HG02981 (cell line): Measurements from ENCODE around the gene GPRIN2.
"Not testable (repeated sequence)": the region's sequence is repeated elsewhere in the genome, so short reads cannot be mapped to it uniquely, and the experiment has no call there.

Experiments
- ATAC-seq: cut with Tn5 transposase; IDR thresholded peaks from one replicate; pipeline ENCODE4 v1.9.1; 2021; ENCODE audit warnings: mild to moderate bottlenecking, moderate library complexity; ENCODE audit not compliant: unreplicated experiment

GPRIN2 gene

DNA sequence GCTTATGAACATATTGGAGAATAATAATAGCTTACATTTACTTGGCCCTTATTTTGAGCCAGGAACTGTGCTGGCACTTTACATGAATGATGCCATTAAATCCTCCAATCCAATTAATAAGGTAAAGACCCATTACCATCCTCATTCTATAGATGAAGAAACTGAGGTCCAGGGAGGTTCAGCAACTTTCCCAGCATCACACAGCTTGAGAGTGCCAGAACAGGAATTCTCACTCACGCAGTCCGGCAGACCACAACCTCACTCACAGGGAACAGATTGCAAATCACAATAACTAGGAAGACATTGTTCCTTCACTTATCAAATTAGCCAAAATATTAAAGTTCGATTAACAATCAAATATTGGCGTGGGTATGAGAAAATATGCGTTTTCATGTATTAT is 18.3 kb downstream of the GPRIN2 start:
- no peak for ATAC-seq

- no peak for ATAC-seq
Measured at GRCh38 chr10:46537309-46537708, 19.1 kb downstream of the GPRIN2 start.

GRCh38 chr10:46536781-46537180 is 19.7 kb downstream of the GPRIN2 start:
- ATAC-seq = no peak

- no peak for ATAC-seq
Measured at GRCh38 chr10:46536171-46536570, 20.3 kb downstream of the GPRIN2 start.

- no peak for ATAC-seq
Measured at GRCh38 chr10:46534828-46535524, 21.5 kb downstream of the GPRIN2 start.

DNA sequence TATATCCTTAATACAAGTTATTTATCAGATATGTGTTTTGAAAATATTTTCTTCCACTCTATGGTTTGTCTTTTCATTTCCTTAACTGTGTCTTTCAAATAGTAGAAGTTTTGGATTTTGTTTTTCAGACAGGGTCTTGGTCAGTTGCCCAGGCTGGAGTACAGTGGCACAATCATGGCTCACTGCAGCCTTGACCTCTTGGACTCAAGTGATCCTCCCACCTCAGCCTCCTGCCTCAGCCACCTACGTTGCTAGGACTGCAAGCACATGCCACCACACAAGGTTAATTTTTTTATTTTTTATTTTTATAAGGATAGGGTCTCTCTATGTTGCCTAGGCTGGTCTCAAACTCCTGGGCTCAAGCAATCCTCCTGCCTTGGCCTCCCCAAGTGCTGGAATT is 24.2 kb downstream of the GPRIN2 start:
- ATAC-seq = not testable (repeated sequence)

- no peak for ATAC-seq
Measured at GRCh38 chr10:46530249-46531186, 25.9 kb downstream of the GPRIN2 start.

DNA sequence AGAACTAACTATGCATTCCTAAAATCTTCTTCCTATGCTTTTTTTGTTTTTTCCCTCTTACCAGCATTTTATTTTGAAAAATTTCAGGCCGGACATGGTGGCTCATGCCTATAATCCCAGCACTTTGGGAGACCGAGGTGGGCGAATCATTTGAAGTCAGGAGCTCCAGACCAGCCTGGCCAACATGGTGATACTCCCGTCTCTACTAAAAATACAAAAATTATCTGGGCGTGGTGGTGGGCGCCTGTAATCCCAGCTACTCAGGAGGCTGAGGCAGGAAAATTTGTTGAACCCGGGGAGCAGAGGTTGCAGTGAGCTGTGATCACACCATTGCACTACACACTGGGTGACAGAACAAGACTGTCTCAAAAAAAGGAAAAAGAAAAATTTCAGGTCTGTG is 26.7 kb downstream of the GPRIN2 start:
- ATAC-seq = not testable (repeated sequence)

- no peak for ATAC-seq
Measured at GRCh38 chr10:46528675-46529615, 27.5 kb downstream of the GPRIN2 start.

DNA sequence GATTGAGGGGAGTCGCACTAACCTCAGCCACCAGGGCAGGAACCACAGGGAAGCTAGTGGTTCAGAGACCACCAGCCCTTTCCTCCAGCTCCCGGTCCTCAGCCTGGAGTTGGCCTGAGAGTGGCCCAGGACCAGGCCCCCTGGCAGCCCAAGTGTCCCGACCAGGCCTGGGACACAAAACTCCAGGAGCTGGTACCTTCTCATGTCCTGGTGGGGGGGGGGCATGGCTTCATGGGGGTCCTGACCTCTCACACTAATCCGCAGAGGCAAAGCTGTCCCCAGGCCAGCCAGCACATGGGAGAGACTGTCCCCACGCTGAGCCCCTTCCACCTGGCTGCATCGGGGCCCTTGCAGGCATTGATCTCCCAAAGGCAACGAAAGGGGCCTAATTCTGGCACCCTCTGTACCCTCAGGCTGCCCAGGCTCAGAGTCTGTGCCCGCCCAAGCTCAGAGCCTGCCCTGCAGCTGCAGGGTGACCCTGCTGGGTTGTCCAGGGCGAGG is 28.2 kb downstream of the GPRIN2 start:
- no peak for ATAC-seq

- no peak for ATAC-seq
Measured at GRCh38 chr10:46527241-46527811, 29.1 kb downstream of the GPRIN2 start.

DNA sequence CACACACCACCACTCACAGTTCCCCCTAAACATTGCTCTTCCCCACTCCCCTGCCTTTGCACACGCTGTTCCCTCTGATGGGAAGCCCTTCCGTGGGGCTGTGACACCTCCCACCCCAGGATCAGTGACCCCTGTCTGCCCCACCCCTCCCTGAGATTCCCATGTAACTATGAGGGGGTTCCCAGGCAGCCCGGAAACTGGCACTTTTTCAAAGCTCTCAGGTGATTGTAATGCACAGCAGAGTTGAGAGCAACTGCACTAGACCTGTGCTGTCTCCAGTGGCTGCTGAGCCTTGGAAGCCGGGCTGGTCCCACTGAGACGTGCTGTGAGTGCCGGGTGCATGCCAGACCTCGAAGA is 29.8 kb downstream of the GPRIN2 start:
- ATAC-seq = no peak

DNA sequence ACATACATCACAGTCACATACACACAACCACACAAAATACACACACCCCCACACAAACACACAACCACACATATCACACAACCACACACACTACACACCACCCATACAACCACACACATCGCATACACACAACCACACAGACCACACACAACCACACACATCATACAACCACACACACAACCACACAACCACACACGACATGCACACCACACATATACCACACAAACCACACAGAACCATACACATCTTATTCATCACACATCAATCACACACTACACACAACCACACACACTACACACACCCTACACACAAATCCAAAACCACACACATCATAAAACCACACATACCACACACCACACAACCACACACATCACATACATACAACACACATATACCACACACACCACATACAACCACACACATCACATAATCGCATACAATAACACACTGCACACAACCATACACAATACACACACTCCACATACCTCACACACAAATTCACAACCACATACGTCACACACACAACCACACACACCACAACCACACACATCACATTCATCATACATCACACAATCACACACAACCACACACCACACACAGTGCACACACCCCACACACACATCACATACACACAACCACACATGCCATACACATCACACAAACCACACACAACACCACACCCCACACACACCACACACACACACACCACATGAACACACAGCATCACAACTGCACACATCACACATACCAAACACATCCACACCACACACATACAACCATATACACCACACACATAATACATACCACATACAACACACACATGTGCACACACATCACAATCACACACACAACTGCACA is 30.4 kb downstream of the GPRIN2 start:
- no peak for ATAC-seq

- no peak for ATAC-seq
Measured at GRCh38 chr10:46525177-46525823, 31.2 kb downstream of the GPRIN2 start.

DNA sequence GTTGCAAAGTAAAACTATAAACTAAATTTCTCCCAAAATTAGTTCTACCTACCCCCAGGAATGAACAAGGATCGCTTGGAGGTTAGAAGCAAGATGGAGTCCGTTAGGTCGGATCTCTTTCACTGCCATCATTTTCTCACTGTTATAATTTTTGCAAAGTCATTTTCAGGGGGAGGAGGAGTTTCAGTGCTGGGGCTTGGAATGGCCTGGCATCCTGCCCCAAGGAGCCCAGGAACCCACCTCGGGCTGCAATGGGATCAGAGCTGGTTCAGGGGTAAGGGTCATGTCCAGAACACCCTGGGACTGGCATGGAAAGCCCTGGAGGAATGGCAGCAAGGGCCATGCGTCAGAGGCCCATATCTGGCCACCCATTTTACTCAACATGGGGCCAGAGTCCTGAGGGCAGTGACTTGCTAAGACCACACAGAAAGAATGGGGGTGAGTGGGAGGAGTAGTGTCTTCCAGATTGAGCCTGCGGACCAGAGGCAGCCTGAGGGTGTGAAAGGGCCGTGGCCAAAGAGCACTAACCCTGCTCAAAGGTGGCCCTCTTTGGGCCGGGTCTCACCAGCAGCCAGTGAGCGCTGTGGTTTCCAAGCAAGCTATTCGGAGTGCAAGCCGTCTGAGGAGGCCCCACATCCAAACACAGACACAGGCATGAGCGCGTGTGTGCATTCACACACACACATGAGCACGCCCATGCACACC is 31.8 kb downstream of the GPRIN2 start:
- no peak for ATAC-seq

GRCh38 chr10:46523962-46524471 is 32.4 kb downstream of the GPRIN2 start:
- ATAC-seq = no peak

DNA sequence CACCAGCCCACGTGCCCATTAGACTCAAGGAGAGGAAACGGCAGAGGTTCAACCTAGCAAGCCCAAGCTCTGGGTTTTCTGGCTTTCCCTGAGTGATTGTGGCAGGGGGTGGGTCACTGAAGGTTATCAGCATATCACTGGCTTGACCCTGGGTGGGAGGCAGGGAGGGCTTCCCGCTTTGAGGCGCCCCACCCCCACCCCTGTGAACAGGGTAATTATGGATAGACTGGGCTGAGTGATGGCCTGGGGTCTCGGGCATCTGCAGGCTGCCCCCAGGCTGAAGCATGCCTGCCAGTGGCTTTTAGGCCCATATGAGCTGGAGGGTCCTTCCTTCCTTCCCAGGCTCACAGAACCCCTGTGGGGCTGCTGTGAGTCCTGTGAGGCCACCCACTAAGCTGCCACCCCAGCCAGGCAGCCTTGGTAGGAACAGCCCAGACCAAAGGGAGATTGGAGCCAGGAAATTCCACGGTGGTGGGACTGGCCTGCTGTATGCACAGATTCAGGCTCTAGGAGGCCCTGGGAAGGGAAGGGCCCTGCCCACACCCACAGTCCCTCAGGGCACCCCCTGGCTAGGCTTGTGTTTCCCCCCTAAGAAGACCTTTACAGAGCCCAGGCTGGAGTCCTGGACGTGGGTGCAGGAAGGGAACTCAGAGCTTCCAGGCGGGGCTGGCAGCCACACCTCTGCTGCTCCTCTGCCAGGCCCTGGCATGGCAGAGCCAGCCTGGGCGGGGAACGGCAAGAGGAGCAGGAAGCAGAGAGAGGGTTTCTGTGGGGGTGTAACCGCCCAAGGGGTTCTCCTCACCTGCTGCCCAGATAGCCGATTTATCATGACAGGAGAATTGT is 33.1 kb downstream of the GPRIN2 start:
- no peak for ATAC-seq
